H1 (cell line): ENCODE measurements around the gene MTMR10.

ENCODE experiments used
- CEBPB ChIP-seq: IDR thresholded peaks from 2 replicates; pipeline ENCODE4 v1.6.1; 2012; ENCODE audit warnings: low read depth, low read length
- EGR1 ChIP-seq: IDR thresholded peaks from 2 replicates; pipeline ENCODE4 v1.6.1; 2011; ENCODE audit warnings: low read depth, low read length, borderline replicate concordance
- EZH2 ChIP-seq: fragments of 200-600 bp; sonication (generic); IDR thresholded peaks from 2 replicates; pipeline ENCODE4 v1.7.1; 2012; ENCODE audit warnings: low read depth, mild to moderate bottlenecking, moderate library complexity, low read length, inconsistent platforms; ENCODE audit not compliant: severe bottlenecking
- POLR2AphosphoS5 ChIP-seq: IDR thresholded peaks from 2 replicates; pipeline ENCODE4 v1.6.1; 2011; ENCODE audit warnings: low read depth, low read length
- TF ChIP-seq, protein P1 (sequence below), 3 experiments: IDR thresholded peaks; 1 replicate in 2 of 3; 2 replicates in 1 of 3; pipeline versions ENCODE4 v1.5.1 to v1.6.1; 2011; ENCODE audit warnings: low read length in 3 of 3, mild to moderate bottlenecking in 3 of 3, inconsistent platforms in 2 of 3, low read depth in 1 of 3, moderate library complexity in 1 of 3; ENCODE audit not compliant: insufficient read depth in 1 of 3; ENCODE audit errors: control extremely low read depth in 1 of 3

DNA sequence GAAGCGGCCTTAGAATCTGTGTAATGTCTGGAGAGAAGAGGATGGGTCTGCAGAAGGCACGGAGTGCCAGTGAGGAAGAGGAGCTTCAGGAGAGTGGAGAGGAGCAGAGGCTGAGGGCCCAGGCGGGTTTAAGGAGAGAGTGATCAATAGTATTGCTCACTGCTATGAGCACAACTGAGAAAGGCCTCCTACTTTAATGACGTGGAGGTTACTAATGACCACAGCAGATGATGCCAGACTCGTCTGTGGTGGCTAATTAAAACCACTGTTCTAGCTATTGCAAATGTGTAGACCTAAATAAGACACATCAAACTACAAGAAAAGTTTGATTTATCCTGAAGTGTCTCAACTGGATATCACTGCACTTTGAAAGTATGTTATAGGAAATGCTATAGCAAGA lies 33.2 kb downstream of the MTMR10 start:
- TF ChIP-seq POLR2AphosphoS5: no peak
- TF ChIP-seq, protein P1, sequence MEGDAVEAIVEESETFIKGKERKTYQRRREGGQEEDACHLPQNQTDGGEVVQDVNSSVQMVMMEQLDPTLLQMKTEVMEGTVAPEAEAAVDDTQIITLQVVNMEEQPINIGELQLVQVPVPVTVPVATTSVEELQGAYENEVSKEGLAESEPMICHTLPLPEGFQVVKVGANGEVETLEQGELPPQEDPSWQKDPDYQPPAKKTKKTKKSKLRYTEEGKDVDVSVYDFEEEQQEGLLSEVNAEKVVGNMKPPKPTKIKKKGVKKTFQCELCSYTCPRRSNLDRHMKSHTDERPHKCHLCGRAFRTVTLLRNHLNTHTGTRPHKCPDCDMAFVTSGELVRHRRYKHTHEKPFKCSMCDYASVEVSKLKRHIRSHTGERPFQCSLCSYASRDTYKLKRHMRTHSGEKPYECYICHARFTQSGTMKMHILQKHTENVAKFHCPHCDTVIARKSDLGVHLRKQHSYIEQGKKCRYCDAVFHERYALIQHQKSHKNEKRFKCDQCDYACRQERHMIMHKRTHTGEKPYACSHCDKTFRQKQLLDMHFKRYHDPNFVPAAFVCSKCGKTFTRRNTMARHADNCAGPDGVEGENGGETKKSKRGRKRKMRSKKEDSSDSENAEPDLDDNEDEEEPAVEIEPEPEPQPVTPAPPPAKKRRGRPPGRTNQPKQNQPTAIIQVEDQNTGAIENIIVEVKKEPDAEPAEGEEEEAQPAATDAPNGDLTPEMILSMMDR (IDR thresholded peaks at IDR 0.05; ENCODE audit: control extremely low read depth in 1 of 3, insufficient read depth in 1 of 3, low read depth in 1 of 3, low read length in 3 of 3): no peak
- no peak for TF ChIP-seq EZH2
- TF ChIP-seq EGR1: no peak
- TF ChIP-seq CEBPB: no peak
